GM13977 (cell line): ENCODE results near the gene LRRFIP1.

Experiments
- DNase-seq: peaks from one replicate; pipeline ENCODE4 v3.0.0; 2012; ENCODE audit warnings: low spot score
- in situ Hi-C: fragments of 300-500 bp; cut with MboI; formaldehyde crosslinking; loops from one replicate; pipeline ENCODE4 v1.12.0; 2022; ENCODE audit warnings: low sequenced_read_pairs, low pct_unique_long_range_greater_than_20kb, mixed read lengths, inconsistent platforms; ENCODE audit not compliant: unreplicated experiment
- TF ChIP-seq, protein P1 (sequence below): IDR thresholded peaks from 2 replicates; pipeline ENCODE4 v1.5.1; 2012; ENCODE audit warnings: mild to moderate bottlenecking, control low read depth; ENCODE audit not compliant: insufficient read depth; ENCODE audit errors: extremely low read depth, missing control alignments

The LRRFIP1 gene

DNA sequence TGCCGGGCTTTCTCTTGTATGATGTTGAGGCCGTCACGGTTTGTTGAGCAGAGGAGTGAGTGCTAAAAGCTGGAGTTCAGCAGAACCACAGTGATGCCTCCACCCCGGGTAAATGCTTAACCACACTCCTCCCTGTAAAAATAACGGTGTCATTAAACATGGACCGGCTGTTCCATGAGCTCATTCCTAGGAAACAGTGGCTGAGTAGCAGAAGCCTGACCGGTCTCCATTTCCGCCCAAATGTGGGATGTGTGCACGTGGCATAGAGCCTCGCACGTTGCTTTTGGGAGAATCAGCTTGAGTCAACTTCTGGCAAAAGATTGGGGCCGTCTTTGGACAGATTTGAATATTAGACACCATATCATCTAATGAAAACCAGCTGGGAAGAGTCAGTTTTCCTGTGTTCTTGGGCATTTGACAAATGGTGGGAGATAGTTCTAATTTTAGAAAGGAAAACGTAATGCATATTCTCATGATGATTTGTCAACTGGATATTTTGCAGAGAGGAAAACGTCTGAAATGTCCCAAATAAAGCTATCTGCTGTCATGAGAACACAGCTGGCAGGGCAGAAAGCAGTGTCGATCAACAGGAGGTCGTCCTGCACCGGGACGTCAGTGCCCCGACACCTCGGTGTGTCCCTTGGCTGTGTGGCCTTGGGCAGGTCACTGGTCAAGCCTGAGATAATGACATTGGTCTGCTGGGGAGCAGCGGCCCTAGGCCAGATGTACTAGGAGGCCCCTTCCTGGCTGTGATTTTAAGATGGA, 42.4 kb downstream of the LRRFIP1 start:
- peak; percentile 71 for DNase-seq
- in situ Hi-C loops, result no loop called here
- TF ChIP-seq, protein P1, sequence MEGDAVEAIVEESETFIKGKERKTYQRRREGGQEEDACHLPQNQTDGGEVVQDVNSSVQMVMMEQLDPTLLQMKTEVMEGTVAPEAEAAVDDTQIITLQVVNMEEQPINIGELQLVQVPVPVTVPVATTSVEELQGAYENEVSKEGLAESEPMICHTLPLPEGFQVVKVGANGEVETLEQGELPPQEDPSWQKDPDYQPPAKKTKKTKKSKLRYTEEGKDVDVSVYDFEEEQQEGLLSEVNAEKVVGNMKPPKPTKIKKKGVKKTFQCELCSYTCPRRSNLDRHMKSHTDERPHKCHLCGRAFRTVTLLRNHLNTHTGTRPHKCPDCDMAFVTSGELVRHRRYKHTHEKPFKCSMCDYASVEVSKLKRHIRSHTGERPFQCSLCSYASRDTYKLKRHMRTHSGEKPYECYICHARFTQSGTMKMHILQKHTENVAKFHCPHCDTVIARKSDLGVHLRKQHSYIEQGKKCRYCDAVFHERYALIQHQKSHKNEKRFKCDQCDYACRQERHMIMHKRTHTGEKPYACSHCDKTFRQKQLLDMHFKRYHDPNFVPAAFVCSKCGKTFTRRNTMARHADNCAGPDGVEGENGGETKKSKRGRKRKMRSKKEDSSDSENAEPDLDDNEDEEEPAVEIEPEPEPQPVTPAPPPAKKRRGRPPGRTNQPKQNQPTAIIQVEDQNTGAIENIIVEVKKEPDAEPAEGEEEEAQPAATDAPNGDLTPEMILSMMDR, result no peak

GRCh38 chr2:237670641-237671040, 43.3 kb downstream of the LRRFIP1 start:
- in situ Hi-C loops, result no loop called here
- no peak for DNase-seq
- TF ChIP-seq, protein P1, result no peak

DNA sequence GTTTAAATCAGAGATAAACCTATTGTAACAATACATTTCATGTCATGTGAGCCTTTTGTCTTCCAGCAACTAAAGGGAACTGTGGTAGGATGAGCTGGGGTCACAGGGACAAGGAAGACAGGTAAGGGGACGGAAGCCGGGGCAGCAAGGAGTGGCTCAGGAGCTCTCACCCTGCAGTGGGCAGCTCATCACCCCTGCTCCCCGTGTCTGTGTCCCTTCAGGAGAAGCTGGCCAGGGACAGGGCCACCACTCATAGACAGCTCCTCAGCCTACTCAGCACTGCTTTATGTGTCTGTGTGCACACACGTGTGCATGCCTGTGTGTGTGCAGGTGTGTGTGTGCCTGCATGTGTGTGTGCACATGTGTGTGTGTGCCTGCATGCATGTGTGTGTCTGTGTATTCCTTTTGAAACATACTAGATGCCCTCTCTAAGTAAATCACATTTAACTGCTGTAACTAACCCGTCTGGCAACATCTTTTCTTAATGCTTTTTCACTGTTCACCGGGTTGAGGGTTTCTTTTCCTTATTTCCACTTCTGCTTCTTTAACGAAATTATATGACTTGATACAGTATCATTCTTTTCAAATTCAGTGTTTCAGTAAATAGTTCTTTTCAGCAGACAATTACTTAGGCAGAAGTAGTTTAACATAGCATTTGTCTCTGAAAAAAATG, 44.2 kb downstream of the LRRFIP1 start:
- in situ Hi-C loops, result no loop called here
- TF ChIP-seq, protein P1, result no peak
- no peak for DNase-seq

GRCh38 chr2:237672731-237673129, 45.3 kb downstream of the LRRFIP1 start:
- in situ Hi-C loops, result no loop called here
- TF ChIP-seq, protein P1, result no peak
- DNase-seq, result no peak

- in situ Hi-C loops, result no loop called here
- peak; percentile 49 for DNase-seq
- TF ChIP-seq, protein P1, result peak; percentile 68
Observed at GRCh38 chr2:237673130-237674001, 46.0 kb downstream of the LRRFIP1 start.

GRCh38 chr2:237674731-237675276, 47.4 kb downstream of the LRRFIP1 start:
- TF ChIP-seq, protein P1, result no peak
- DNase-seq, result peak; percentile 78

More at GRCh38 chr2:237674731-237675276, 47.4 kb downstream of the LRRFIP1 start:
- in situ Hi-C loops, result no loop called here
